OCI-LY7 (cell line): Measurements from ENCODE around the gene GFAP. TPM values are rescaled to one million over a fixed set of nuclear protein-coding genes. Genes with fewer than 3 reads are reported as not detected.

Source experiments
- BruUV-seq: library from RNA; stranded (reverse); fragments of 400-500 nt; replicated peaks from 2 replicates; lab custom pipeline; 2021; lab: Mats Ljungman, UMichigan
- CTCF ChIA-PET: fragments of 300-600 bp; sonication (Branson Sonifier 250); formaldehyde crosslinking; loops from one replicate; lab custom pipeline; 2022; ENCODE audit warnings: antibody characterized with exemption; ENCODE audit not compliant: unreplicated experiment; lab: Charles Lee
- POLR2A ChIA-PET: fragments of 300-600 bp; sonication (Branson Sonifier 250); formaldehyde crosslinking; loops from one replicate; lab custom pipeline; 2022; ENCODE audit warnings: antibody characterized with exemption; lab: Charles Lee
- DNase-seq: peaks from one replicate; pipeline ENCODE4 v3.0.0-alpha.2; 2015; ENCODE audit warnings: low spot score
- H2AFZ ChIP-seq: fragments of 200-600 bp; sonication (generic), shearing (Covaris generic); 2 replicates; pipeline ENCODE4 v1.6.1; 2014; ENCODE audit warnings: mild to moderate bottlenecking, antibody characterized with exemption, low read length, moderate library complexity
- H3K27ac ChIP-seq: fragments of 200-600 bp; sonication (generic); 2 replicates; pipeline ENCODE4 v1.5.1; 2014; ENCODE audit warnings: mixed run types, low read depth, mild to moderate bottlenecking, moderate library complexity, low read length, inconsistent platforms; ENCODE audit not compliant: poor library complexity, severe bottlenecking
- H3K36me3 ChIP-seq: fragments of 200-600 bp; sonication (generic); 2 replicates; pipeline ENCODE4 v1.6.1; 2014; ENCODE audit warnings: mild to moderate bottlenecking, antibody characterized with exemption, low read length, moderate library complexity, mixed read lengths; ENCODE audit not compliant: insufficient read depth
- H3K4me1 ChIP-seq: fragments of 200-600 bp; sonication (generic); 2 replicates; pipeline ENCODE4 v1.5.1; 2014; ENCODE audit warnings: mild to moderate bottlenecking, low read length; ENCODE audit not compliant: insufficient read depth, poor library complexity, severe bottlenecking
- H3K4me2 ChIP-seq: fragments of 200-600 bp; sonication (generic); 2 replicates; pipeline ENCODE4 v1.6.1; 2014; ENCODE audit warnings: mild to moderate bottlenecking, low read length
- H3K4me3 ChIP-seq: fragments of 200-600 bp; sonication (generic); 2 replicates; pipeline ENCODE4 v1.5.1; 2014; ENCODE audit warnings: mild to moderate bottlenecking, low read depth, low read length; ENCODE audit not compliant: poor library complexity, severe bottlenecking
- H3K79me2 ChIP-seq: fragments of 200-600 bp; sonication (generic); 2 replicates; pipeline ENCODE4 v1.6.1; 2016; ENCODE audit warnings: low read depth, mild to moderate bottlenecking, low read length, moderate library complexity, mixed read lengths; ENCODE audit not compliant: insufficient read depth
- H3K9me2 ChIP-seq: fragments of 200-600 bp; sonication (generic); 2 replicates; pipeline ENCODE4 v1.6.1; 2016; ENCODE audit warnings: mild to moderate bottlenecking, low read length, mixed read lengths; ENCODE audit not compliant: insufficient read depth
- H3K9me3 ChIP-seq: fragments of 200-600 bp; sonication (generic); 2 replicates; pipeline ENCODE4 v1.6.1; 2014; ENCODE audit warnings: mild to moderate bottlenecking, mixed run types, low read length, mixed read lengths
- H4K20me1 ChIP-seq: fragments of 200-600 bp; sonication (generic); 2 replicates; pipeline ENCODE4 v1.6.1; 2014; ENCODE audit warnings: mild to moderate bottlenecking, antibody characterized with exemption, low read length, moderate library complexity, mixed read lengths; ENCODE audit not compliant: insufficient read depth
- CTCF ChIP-seq: fragments of 200-600 bp; sonication (generic); conservative IDR thresholded peaks from 2 replicates; pipeline ENCODE4 v1.5.1; 2014; ENCODE audit warnings: mild to moderate bottlenecking, antibody characterized with exemption, low read length, moderate library complexity, mixed read lengths
- EZH2phosphoT487 ChIP-seq: fragments of 200-600 bp; sonication (generic); IDR thresholded peaks from 2 replicates; pipeline ENCODE4 v1.6.1; 2018; ENCODE audit warnings: low read depth, borderline replicate concordance, mild to moderate bottlenecking, mixed run types, antibody characterized with exemption, low read length, moderate library complexity, mixed read lengths
- intact Hi-C: fragments of 100-400 bp; cut with micrococcal nuclease; formaldehyde crosslinking; loops from one replicate; pipeline ENCODE4 v1.10.0; 2022; ENCODE audit not compliant: unreplicated experiment
- total RNA-seq, 2 experiments: library from RNA; depleted of rRNA in 1 of 2; stranded (reverse); fragments of >200 nt in 1 of 2; shearing (Covaris generic) in 1 of 2; gene quantifications; 2 replicates each; pipeline ENCODE4 v1.2.3, GENCODE V29; 2014 to 2022

Gene GFAP
- total RNA-seq, 2 experiments from 2014 or later = not detected

DNA sequence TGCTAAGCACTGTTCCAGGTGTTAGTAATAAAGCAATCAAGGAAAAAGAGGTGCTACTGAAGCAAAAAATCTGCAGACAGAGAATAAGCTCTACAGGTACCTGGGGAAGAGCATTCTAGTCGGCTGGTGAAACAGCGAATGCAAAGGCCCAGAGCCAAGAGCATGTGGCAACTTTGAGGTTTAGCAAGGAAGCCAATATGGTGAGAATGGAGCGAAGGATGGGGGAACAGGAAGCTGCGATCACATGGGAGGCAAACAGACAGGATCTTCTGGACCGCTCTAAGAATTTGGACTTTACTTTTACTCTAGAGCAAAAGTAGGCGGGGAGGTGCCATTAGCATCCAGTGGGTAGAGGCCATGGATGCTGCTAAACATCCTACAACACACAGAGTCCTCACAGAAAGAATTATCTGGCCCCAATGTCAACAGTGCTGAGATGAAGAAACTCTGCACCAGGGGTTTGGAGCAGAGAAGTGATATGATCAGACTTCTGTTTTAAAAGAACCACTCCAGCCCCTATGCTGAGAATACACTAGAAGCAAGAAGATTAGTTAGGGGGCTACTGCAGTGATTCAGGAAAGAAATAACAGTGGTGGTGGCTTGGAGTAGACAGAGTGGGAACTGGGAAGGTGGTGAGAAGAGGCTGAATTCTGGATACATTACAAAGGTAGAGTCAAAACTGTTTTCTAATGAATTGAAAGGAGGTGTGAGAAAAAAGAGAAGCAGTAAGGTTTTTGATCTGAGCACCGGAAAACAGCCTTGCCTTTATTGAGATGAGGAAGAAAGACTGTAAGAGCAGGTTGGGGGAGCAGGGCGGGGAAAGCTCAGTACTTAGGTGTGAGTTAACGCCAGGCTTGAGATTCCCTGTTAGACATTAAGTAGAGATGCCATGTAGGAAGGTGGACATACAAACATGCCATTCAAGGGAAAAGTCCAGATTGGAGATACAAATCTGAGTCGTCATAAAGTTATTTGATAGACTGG lies 27.0 kb downstream of the GFAP start:
- peaks cover 10% of the 10 kb centered on the region; the same call in 1 of the 2 replicates for H4K20me1 ChIP-seq
- CTCF ChIA-PET = no interaction called here

DNA sequence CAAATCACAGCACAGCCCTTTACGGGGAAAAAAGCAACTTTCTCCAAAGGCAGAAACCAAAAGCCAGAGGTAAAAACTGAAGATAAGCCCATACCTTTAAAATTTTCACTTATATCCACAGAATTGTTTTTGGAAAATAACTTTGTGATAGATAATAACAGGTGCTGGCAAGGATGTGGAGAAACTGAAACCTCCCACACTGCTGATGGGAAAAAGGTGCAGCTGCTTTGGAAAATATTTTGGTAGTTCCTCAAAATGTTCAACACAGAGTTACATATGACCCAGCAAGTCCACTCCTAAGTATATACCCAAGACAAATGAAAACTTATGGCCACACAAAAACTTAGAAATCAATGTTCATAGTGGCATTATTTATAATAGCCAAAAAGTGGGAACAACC lies 28.3 kb downstream of the GFAP start:
- intact Hi-C loops = no loop called here
- H3K9me3 ChIP-seq = no peaks in the 10 kb centered on the region
- no peak overlapping the region for H3K27ac ChIP-seq
- no TSS peak for BruUV-seq
- no peak for TF ChIP-seq CTCF
- no peak for TF ChIP-seq EZH2phosphoT487
- no peak overlapping the region for H2AFZ ChIP-seq
- H3K9me2 ChIP-seq = no peaks in the 10 kb centered on the region
- H3K4me2 ChIP-seq = no peak overlapping the region
- DNase-seq = no peak
- ChIA-PET POLR2A (no interaction called here), CTCF (no interaction called here)
- peaks cover 47% of the 10 kb centered on the region for H3K79me2 ChIP-seq
- peaks cover 91% of the 10 kb centered on the region for H3K36me3 ChIP-seq
- H3K4me3 ChIP-seq = no peak overlapping the region
- H3K4me1 ChIP-seq = peaks cover 7% of the 10 kb centered on the region
- H4K20me1 ChIP-seq = peaks cover 10% of the 10 kb centered on the region; the same call in 1 of the 2 replicates

More for the DNA sequence above, 27.0 kb downstream of the GFAP start:
- DNase-seq = no peak
- Histone ChIP-seq H3K4me2 (no peak overlapping the region), H3K27ac (no peak overlapping the region), H3K9me3 (no peaks in the 10 kb centered on the region), H3K4me1 (peaks cover 7% of the 10 kb centered on the region), H3K4me3 (no peak overlapping the region), H3K36me3 (peaks cover 92% of the 10 kb centered on the region), H2AFZ (no peak overlapping the region), H3K9me2 (no peaks in the 10 kb centered on the region), H3K79me2 (peaks cover 51% of the 10 kb centered on the region)
- POLR2A ChIA-PET = no interaction called here
- no TSS peak for BruUV-seq
- TF ChIP-seq EZH2phosphoT487 (no peak), CTCF (no peak)
- intact Hi-C loops = no loop called here

DNA sequence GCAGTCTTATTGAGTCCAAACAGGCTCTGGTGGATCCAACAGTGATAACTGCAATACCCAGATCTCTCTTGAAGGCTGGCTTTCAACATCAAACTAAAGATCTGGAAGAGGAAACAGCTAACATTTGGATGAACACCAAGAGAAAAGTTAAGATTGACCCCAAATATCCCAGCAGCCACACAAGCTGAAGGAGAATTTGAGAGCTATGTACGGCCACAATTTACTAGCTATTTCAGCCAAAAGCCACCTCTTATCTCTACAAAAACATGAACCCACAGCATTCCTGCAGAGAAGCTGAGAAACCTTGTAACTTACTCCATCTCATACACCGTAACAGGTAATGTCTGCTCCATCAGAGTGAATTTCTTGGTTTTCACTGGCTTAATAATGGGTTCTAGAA lies 30.4 kb downstream of the GFAP start:
- POLR2A ChIA-PET = interaction anchor here (0.6 to 1.0 kb wide), 3 partner anchors 65 to 433 kb away, joined by 3 to 4 read pairs (median 3); no protein-coding TSS in a partner anchor

More for the DNA sequence above, 30.4 kb downstream of the GFAP start:
- Histone ChIP-seq H3K79me2 (peaks cover 27% of the 10 kb centered on the region; the same call in 1 of the 2 replicates), H3K36me3 (peaks cover 94% of the 10 kb centered on the region), H3K27ac (no peak overlapping the region), H3K4me2 (no peak overlapping the region), H3K9me2 (no peaks in the 10 kb centered on the region), H3K4me1 (peaks cover 7% of the 10 kb centered on the region), H2AFZ (no peak overlapping the region), H3K9me3 (no peaks in the 10 kb centered on the region), H4K20me1 (peaks cover 6% of the 10 kb centered on the region; the same call in 1 of the 2 replicates), H3K4me3 (no peak overlapping the region)
- CTCF ChIA-PET = no interaction called here
- BruUV-seq = no TSS peak
- TF ChIP-seq EZH2phosphoT487 = no peak
- no peak for TF ChIP-seq CTCF
- intact Hi-C loops = no loop called here
- no peak for DNase-seq
